Occipital lobe (tissue), 3 donors: ENCODE measurements around the gene MCF2L2. TPM values are rescaled to one million over a fixed set of nuclear protein-coding genes. Genes with fewer than 3 reads are reported as not detected.

Source experiments
- DNase-seq: peaks from one replicate; lab custom pipeline; 2025; lab: John Stamatoyannopoulos, UW
- small RNA-seq: library from RNA; depleted of rRNA; stranded (forward); fragments of <200 nt; gene quantifications from one replicate; pipeline ENCODE3, GENCODE V24; 2014
- total RNA-seq: library from RNA; depleted of rRNA; stranded (reverse); fragments of >200 nt; gene quantifications from one replicate; pipeline ENCODE4 v1.2.3, GENCODE V29; 2014

Gene MCF2L2
- total RNA-seq, 1 donor from 2014 or later, result 34.5 TPM

GRCh38 chr3:183142199-183142598 lies 286.2 kb downstream of the MCF2L2 start:
- DNase-seq, result no peak

- DNase-seq, result no peak
These were observed 293.6 kb downstream of the MCF2L2 start for GRCh38 chr3:183134844-183135243.

GRCh38 chr3:183132409-183132808 lies 296.0 kb downstream of the MCF2L2 start:
- DNase-seq, result no peak

GRCh38 chr3:183131735-183132134 lies 296.7 kb downstream of the MCF2L2 start:
- DNase-seq, result no peak

GRCh38 chr3:183131186-183131725 lies 297.2 kb downstream of the MCF2L2 start:
- DNase-seq, result no peak

- DNase-seq, result no peak
These were observed 299.2 kb downstream of the MCF2L2 start for GRCh38 chr3:183129243-183129642.

GRCh38 chr3:183128709-183129108 lies 299.7 kb downstream of the MCF2L2 start:
- DNase-seq, result no peak

Small RNAs within 50 kb of the gene (small RNA-seq; reads per million reads assigned to genes)
- gene RF00092, result not detected
- gene RF00394, result not detected
- gene RF01241, result not detected
- not detected for gene RNA5SP151
- gene SNORA63D, result 11.1 reads per million, percentile 92 among the genes with 10 or more reads in this experiment

Other genes starting within 250 kb of the MCF2L2 start
- 24.0 TPM for gene B3GNT5, start 175.4 kb downstream of the MCF2L2 start, total RNA-seq
- gene KLHL6, start 127.1 kb upstream of the MCF2L2 start, total RNA-seq, result 1.1 TPM
- gene KLHL24, start 207.0 kb upstream of the MCF2L2 start, total RNA-seq, result 299 TPM